Sigmoid colon (tissue), 7 donors: ENCODE results near the gene PLS3. TPM values are rescaled to one million over a fixed set of nuclear protein-coding genes. Genes with fewer than 3 reads are reported as not detected.
"Not testable (repeated sequence)": the region's sequence is repeated elsewhere in the genome, so short reads cannot be mapped to it uniquely, and the experiment has no call there.

ENCODE experiments used
- DNase-seq: peaks from one replicate; pipeline ENCODE4 v3.0.0-alpha.2; 2019
- H3K27ac ChIP-seq, 4 donors: fragments of 200-600 bp; sonication (generic); one replicate each; pipeline ENCODE4 v1.5.1; 2016 to 2019; ENCODE audit warnings: mild to moderate bottlenecking in 1 of 4
- H3K27me3 ChIP-seq, 3 donors: fragments of 200-600 bp; sonication (generic); one replicate each; pipeline ENCODE4 v1.5.1; 2019; ENCODE audit warnings: mild to moderate bottlenecking in 1 of 3
- H3K36me3 ChIP-seq, 4 donors: fragments of 200-600 bp; sonication (generic); one replicate each; pipeline ENCODE4 v1.5.1; 2016 to 2019
- H3K4me1 ChIP-seq, 4 donors: fragments of 200-600 bp; sonication (generic); one replicate each; pipeline ENCODE4 v1.5.1; 2017 to 2019
- H3K4me3 ChIP-seq, 4 donors: fragments of 200-600 bp; sonication (generic); one replicate each; pipeline ENCODE4 v1.5.1; 2017 to 2019; ENCODE audit warnings: mild to moderate bottlenecking in 2 of 4, moderate library complexity in 1 of 4
- H3K9me3 ChIP-seq, 4 donors: fragments of 200-600 bp in 3 of 4; sonication (generic) in 3 of 4; one replicate each; pipeline versions ENCODE4 v1.5.1 to v1.6.1; 2013 to 2019
- EP300 ChIP-seq, 4 donors: sonication (generic); formaldehyde crosslinking; IDR thresholded peaks; one replicate each; pipeline ENCODE4 v1.6.1; 2017; ENCODE audit warnings: antibody characterized with exemption in 4 of 4
- POLR2A ChIP-seq, 2 donors: fragments of 450-650 bp; IDR thresholded peaks; one replicate each; pipeline ENCODE4 v1.6.1; 2016; ENCODE audit warnings: antibody characterized with exemption in 2 of 2, mild to moderate bottlenecking in 2 of 2, moderate library complexity in 2 of 2
- POLR2AphosphoS5 ChIP-seq, 4 donors: sonication (generic); formaldehyde crosslinking; IDR thresholded peaks; one replicate each; pipeline ENCODE4 v1.6.1; 2017; ENCODE audit warnings: antibody characterized with exemption in 4 of 4
- WGBS, 2 donors: extraction: QIAGEN DNeasy Blood & Tissue Kit; methylation state at CpG; one replicate each; pipeline ENCODE4 v1.1.7; 2013; 5-methylcytosine and 5-hydroxymethylcytosine counted together
- intact Hi-C: fragments of 100-400 bp; cut with DNase I; formaldehyde crosslinking; loops from one replicate; pipeline ENCODE4 v1.15.1; 2023
- polyA plus RNA-seq, 3 donors: library from polyadenylated mRNA; stranded (reverse); fragments of 200-250 nt; gene quantifications; one replicate each; pipeline ENCODE4 v1.2.3, GENCODE V29; 2013
- total RNA-seq, 4 donors: library from RNA; depleted of rRNA; stranded (reverse); fragments of >200 nt; gene quantifications; one replicate each; pipeline ENCODE4 v1.1.0, GENCODE V29; 2016
- TF ChIP-seq, protein P1 (sequence below), 4 experiments: fragments of 450-650 bp in 3 of 4; fragments of 200-600 bp in 1 of 4; IDR thresholded peaks; one replicate each; pipeline ENCODE4 v1.5.1; 2016 to 2019; ENCODE audit warnings: antibody characterized with exemption in 4 of 4, mild to moderate bottlenecking in 3 of 4, moderate library complexity in 2 of 4
- donor health status: healthy with polysubstance abuse.
- donor health status: Bipolar disorder and iron deficiency.
- donor health status: healthy.

PLS3 gene
- total and polyA plus RNA-seq, 7 donors: 8.3 to 71.5 (median 50.2) TPM

DNA sequence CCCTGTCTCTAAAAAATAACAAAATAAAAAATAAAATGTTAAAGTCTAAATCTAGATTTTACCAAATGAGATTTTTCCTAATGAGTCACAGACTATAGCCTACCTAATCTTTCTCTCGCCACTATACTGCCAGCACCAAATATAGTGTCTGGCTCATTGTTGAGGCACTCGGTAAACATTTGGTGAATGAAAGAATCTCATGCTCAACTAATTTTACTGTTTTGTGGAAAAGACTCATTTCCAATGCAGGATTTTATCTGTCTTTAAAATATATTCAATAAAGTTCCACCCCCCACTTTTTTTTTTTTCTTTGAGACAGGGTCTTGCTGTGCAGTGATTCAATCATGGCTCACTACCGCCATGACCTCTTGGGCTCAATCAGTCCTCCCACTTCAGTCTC lies 71.5 kb downstream of the PLS3 start:
- 95 to 96% methylated on average over 3 of the region's 3 CpGs for WGBS, 2 donors
- TF ChIP-seq EP300 (IDR thresholded peaks at IDR 0.05) (no peak), POLR2AphosphoS5 (IDR thresholded peaks at IDR 0.05) (no peak), POLR2A (IDR thresholded peaks at IDR 0.05) (no peak)
- TF ChIP-seq, protein P1, sequence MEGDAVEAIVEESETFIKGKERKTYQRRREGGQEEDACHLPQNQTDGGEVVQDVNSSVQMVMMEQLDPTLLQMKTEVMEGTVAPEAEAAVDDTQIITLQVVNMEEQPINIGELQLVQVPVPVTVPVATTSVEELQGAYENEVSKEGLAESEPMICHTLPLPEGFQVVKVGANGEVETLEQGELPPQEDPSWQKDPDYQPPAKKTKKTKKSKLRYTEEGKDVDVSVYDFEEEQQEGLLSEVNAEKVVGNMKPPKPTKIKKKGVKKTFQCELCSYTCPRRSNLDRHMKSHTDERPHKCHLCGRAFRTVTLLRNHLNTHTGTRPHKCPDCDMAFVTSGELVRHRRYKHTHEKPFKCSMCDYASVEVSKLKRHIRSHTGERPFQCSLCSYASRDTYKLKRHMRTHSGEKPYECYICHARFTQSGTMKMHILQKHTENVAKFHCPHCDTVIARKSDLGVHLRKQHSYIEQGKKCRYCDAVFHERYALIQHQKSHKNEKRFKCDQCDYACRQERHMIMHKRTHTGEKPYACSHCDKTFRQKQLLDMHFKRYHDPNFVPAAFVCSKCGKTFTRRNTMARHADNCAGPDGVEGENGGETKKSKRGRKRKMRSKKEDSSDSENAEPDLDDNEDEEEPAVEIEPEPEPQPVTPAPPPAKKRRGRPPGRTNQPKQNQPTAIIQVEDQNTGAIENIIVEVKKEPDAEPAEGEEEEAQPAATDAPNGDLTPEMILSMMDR (IDR thresholded peaks at IDR 0.05): no peak
- intact Hi-C loops: no loop called here
- DNase-seq: no peak
- Histone ChIP-seq H3K27me3 (no peaks in the 10 kb centered on the region), H3K4me3 (no peak overlapping the region), H3K27ac (no peak overlapping the region), H3K36me3 (peaks cover 0 to 7% (median 0%) of the 10 kb centered on the region in 4 donors), H3K9me3 (no peaks in the 10 kb centered on the region), H3K4me1 (peaks cover 0 to 6% (median 2%) of the 10 kb centered on the region in 4 donors)

DNA sequence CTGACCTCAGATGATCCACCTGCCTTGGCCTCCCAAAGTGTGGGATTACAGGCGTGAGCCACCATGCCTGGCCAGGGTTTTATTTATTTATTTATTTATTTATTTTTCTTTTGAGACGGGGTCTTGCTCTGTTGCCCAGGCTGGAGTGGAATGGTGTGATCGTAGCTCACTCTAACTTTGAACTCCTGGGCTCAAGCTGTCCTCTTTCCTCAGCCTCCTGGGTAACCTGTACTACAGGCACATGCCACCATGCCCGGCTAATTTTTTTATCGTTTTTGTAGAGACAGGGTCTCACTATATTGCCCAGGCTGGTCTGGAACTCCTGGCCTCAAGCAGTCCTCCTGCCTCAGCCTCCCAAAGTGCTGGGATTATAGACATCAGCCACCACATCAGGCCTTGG lies 72.4 kb downstream of the PLS3 start:
- H3K27me3 ChIP-seq, H3K9me3 ChIP-seq, H3K4me3 ChIP-seq, DNase-seq, intact Hi-C loops, H3K27ac ChIP-seq, H3K4me1 ChIP-seq: not testable (repeated sequence)
- H3K36me3 ChIP-seq: peaks cover 0 to 16% (median 0%) of the 10 kb centered on the region in 4 donors
- 95% methylated on average over 5 of the region's 5 CpGs for WGBS, 2 donors

DNA sequence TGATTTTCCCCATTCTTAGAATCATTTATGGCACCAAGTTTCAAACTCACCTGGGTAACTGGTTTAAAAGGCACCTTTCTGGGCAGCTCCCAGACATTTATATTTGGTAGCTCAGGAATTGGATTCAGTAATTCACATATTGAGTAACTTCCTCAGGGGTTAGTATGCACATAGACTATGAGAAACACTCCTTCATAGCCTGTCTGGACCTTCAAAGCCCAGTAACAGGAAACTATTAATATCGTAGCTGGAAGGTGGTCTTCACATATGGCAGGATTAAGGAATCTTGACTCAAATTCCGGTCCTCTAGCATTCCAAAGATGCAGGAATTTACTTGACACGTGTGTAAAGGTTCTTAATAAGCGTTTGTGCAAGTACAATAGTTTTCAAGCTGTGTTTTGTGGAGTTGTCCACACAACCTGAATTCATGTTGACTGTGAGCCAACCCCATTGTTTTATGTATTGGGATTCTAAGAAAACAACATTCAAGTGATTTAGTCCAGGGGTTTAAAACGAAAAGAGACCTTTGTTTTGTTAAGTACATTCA lies 78.4 kb downstream of the PLS3 start:
- peaks cover 0 to 17% (median 0%) of the 10 kb centered on the region in 4 donors for H3K36me3 ChIP-seq
- no peaks in the 10 kb centered on the region for H3K9me3 ChIP-seq
- 80 to 85% methylated on average over 5 of the region's 5 CpGs for whole genome bisulfite sequencing, 2 donors
- H3K4me3 ChIP-seq: no peak overlapping the region
- no peak for DNase-seq
- peaks cover 0 to 8% (median 0%) of the 10 kb centered on the region in 4 donors for H3K4me1 ChIP-seq
- TF ChIP-seq EP300 (IDR thresholded peaks at IDR 0.05) (no peak), POLR2AphosphoS5 (IDR thresholded peaks at IDR 0.05) (no peak), POLR2A (IDR thresholded peaks at IDR 0.05) (no peak)
- TF ChIP-seq, protein P1 (IDR thresholded peaks at IDR 0.05): no peak
- intact Hi-C loops: no loop called here
- no peaks in the 10 kb centered on the region for H3K27me3 ChIP-seq
- peak overlapping the region in 2 of 4 donors; percentile 4 to 8 for H3K27ac ChIP-seq

DNA sequence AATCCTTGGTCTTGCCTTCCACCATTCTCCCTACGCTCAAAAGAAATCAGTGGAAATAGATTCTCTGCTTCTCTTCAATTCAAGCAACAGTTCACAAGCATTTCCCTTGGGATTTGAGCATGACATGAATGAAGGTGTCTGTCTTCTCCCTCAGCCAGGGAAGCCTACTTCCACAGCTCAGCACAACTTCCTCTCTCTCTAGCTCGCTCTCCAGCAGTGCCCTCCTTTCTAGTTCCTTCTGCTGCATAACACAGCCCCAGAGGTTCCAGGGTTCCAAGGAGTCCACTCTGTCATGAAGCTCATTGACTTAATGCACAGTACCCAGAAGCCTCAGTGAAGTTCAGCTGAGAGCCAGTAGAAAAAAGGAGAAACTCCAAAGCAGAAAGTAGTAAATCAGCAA lies 81.3 kb downstream of the PLS3 start:
- H3K27ac ChIP-seq: peak overlapping the region; percentile 8 to 51 (median 38)
- WGBS, 2 donors: 76 to 91% methylated on average over 2 of the region's 2 CpGs
- TF ChIP-seq, protein P1 (IDR thresholded peaks at IDR 0.05): no peak
- no peak for TF ChIP-seq EP300 (IDR thresholded peaks at IDR 0.05)
- no peak for TF ChIP-seq POLR2AphosphoS5 (IDR thresholded peaks at IDR 0.05)
- TF ChIP-seq POLR2A (IDR thresholded peaks at IDR 0.05): no peak

DNA sequence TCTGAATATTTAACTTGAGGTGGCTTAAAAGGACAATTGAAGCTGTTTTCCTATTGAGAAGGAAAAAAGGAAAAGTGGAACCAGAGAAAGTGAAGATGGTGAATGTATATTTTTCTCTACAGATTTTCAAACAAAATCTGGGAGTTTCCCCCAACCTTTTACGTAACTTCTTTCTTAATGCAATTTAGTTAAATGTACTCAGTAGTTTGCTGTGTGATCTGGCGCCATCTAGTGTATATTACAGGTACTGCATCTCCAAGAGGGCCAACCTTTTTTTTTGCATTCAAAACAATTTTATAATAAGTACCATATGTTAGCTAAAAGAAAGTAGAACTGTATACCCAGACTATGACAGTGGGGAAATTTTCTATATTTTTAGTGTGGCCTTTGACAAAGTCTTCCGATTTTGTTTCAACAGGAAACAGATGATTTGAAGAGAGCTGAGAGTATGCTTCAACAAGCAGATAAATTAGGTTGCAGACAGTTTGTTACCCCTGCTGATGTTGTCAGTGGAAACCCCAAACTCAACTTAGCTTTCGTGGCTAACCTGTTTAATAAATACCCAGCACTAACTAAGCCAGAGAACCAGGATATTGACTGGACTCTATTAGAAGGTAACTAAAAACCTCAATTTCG lies 82.0 kb downstream of the PLS3 start:
- Histone ChIP-seq H3K9me3 (no peaks in the 10 kb centered on the region), H3K36me3 (peaks cover 0 to 19% (median 0%) of the 10 kb centered on the region in 4 donors), H3K27ac (peak overlapping the region; percentile 8 to 51 (median 38)), H3K4me3 (no peak overlapping the region), H3K4me1 (peaks cover 0 to 8% (median 0%) of the 10 kb centered on the region in 4 donors), H3K27me3 (peaks cover 0 to under 1% (median 0%) of the 10 kb centered on the region in 3 donors)
- peak; percentile 69 for DNase-seq
- intact Hi-C loops: loop anchor here (1.0 to 5.0 kb wide), 3 partner anchors 81 to 416 kb away; partner anchors contain the start of gene PLS3
- WGBS, 2 donors: 29 to 34% methylated on average over 5 of the region's 5 CpGs
- TF ChIP-seq EP300 (IDR thresholded peaks at IDR 0.05) (no peak), POLR2A (IDR thresholded peaks at IDR 0.05) (no peak), POLR2AphosphoS5 (IDR thresholded peaks at IDR 0.05) (no peak)
- TF ChIP-seq, protein P1 (IDR thresholded peaks at IDR 0.05): peak; percentile 58 to 84 (median 66)

More for the DNA sequence above, 81.3 kb downstream of the PLS3 start:
- DNase-seq: no peak
- intact Hi-C loops: loop anchor here (1.0 to 5.0 kb wide), 3 partner anchors 80 to 415 kb away; partner anchors contain the start of gene PLS3
- Histone ChIP-seq H3K4me3 (no peak overlapping the region), H3K27me3 (no peaks in the 10 kb centered on the region), H3K36me3 (peaks cover 0 to 22% (median 0%) of the 10 kb centered on the region in 4 donors), H3K4me1 (peaks cover 0 to 8% (median 0%) of the 10 kb centered on the region in 4 donors), H3K9me3 (no peaks in the 10 kb centered on the region)

DNA sequence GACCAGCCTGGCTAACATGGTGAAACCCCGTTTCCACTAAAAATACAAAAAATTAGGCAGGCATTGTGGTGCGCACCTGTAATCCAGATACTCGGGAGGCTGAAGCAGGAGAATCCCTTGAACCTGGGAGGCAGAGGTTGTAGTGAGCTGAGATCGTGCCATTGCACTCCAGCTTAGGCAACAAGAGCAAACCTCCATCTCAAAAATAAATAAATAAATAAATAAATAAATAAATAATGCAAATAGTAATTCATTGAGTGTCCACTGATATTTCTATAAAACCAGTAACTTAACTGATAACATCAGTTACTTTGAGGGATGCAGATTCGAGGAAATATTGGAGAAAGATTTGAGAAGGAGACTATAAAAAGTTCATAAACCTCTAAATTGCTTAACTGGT lies 83.4 kb downstream of the PLS3 start:
- intact Hi-C loops: loop anchor here (5.0 kb wide), 2 partner anchors 82 to 417 kb away; partner anchors contain the start of gene PLS3
- H3K9me3 ChIP-seq, H3K27ac ChIP-seq, H3K4me1 ChIP-seq, DNase-seq, H3K27me3 ChIP-seq, H3K4me3 ChIP-seq: not testable (repeated sequence)
- WGBS, 2 donors: 91 to 92% methylated on average over 5 of the region's 5 CpGs
- H3K36me3 ChIP-seq: peaks cover 0 to 20% (median 0%) of the 10 kb centered on the region in 4 donors
